NB4 (cell line): ENCODE measurements around the gene ZNF275.

Experiments
- POLR2A ChIP-seq: IDR thresholded peaks from 2 replicates; pipeline ENCODE4 v1.6.1; 2011; ENCODE audit warnings: mild to moderate bottlenecking; ENCODE audit not compliant: insufficient read length; ENCODE audit errors: extremely low read depth
- TF ChIP-seq, protein P1 (sequence below): IDR thresholded peaks from one replicate; pipeline ENCODE4 v1.5.1; 2012; ENCODE audit warnings: low read depth, low read length

DNA sequence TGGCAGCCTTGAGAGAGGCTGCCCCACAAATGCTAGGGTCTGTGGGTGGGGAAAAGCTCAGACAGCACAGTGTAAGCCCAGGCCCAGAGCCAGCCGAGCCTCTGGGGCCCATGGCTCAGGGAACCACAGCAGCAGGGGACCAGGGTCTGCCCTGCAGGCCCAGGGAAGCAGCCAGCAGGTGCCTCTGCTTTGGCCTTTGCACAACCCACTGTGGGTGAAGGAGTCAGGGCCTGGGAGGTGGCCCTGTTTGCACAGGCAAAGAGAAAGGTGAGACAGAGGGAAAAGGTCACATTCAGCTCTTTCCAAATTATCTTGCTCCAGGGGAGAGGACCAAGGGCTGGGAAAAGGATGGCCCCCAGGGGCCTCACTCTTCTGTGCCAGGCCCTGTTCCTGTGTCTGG lies 21.1 kb upstream of the ZNF275 start:
- TF ChIP-seq, protein P1, sequence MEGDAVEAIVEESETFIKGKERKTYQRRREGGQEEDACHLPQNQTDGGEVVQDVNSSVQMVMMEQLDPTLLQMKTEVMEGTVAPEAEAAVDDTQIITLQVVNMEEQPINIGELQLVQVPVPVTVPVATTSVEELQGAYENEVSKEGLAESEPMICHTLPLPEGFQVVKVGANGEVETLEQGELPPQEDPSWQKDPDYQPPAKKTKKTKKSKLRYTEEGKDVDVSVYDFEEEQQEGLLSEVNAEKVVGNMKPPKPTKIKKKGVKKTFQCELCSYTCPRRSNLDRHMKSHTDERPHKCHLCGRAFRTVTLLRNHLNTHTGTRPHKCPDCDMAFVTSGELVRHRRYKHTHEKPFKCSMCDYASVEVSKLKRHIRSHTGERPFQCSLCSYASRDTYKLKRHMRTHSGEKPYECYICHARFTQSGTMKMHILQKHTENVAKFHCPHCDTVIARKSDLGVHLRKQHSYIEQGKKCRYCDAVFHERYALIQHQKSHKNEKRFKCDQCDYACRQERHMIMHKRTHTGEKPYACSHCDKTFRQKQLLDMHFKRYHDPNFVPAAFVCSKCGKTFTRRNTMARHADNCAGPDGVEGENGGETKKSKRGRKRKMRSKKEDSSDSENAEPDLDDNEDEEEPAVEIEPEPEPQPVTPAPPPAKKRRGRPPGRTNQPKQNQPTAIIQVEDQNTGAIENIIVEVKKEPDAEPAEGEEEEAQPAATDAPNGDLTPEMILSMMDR = no peak
- no peak for TF ChIP-seq POLR2A
